Measurements from ENCODE around the gene GGT6.
"Not testable (repeated sequence)": the region's sequence is repeated elsewhere in the genome, so short reads cannot be mapped to it uniquely, and the experiment has no call there.

The GGT6 gene

GRCh38 chr17:4582101-4582501 is 21.7 kb upstream of the GGT6 start:
- peak overlapping the region; percentile 83 to 95 (median 95) for H3K27ac Mint-ChIP-seq
- peak overlapping the region in 2 of 3 experiments; percentile 86 to 92 for H3K4me3 Mint-ChIP-seq
- peaks cover 66% of the 10 kb centered on the region for H3K4me1 Mint-ChIP-seq
- H3K36me3 Mint-ChIP-seq (ENCODE audit: low read depth), result peaks cover 5% of the 10 kb centered on the region
- no peaks in the 10 kb centered on the region for H3K9me3 Mint-ChIP-seq
- H3K27me3 Mint-ChIP-seq (ENCODE audit: low read depth), result peaks cover 17% of the 10 kb centered on the region
- no peak for TF ChIP-seq CTCF (IDR thresholded peaks at IDR 0.05; ENCODE audit: unreplicated experiment in 3 of 3)

- H3K9me3 Mint-ChIP-seq, result no peaks in the 10 kb centered on the region
- no peak for TF ChIP-seq CTCF (IDR thresholded peaks at IDR 0.05; ENCODE audit: unreplicated experiment in 3 of 3)
- peak overlapping the region; percentile 65 to 78 (median 76) for H3K27ac Mint-ChIP-seq
- peak overlapping the region in 1 of 3 experiments; percentile 26 for H3K4me3 Mint-ChIP-seq
- H3K4me1 Mint-ChIP-seq, result peaks cover 62% of the 10 kb centered on the region
- H3K27me3 Mint-ChIP-seq (ENCODE audit: low read depth), result peaks cover 7% of the 10 kb centered on the region
- H3K36me3 Mint-ChIP-seq (ENCODE audit: low read depth), result no peaks in the 10 kb centered on the region
Measured at GRCh38 chr17:4580291-4580690, 19.9 kb upstream of the GGT6 start.

- Mint-ChIP-seq H3K27me3 (ENCODE audit: low read depth) (peaks cover 5% of the 10 kb centered on the region), H3K4me1 (peaks cover 66% of the 10 kb centered on the region), H3K36me3 (ENCODE audit: low read depth) (no peaks in the 10 kb centered on the region), H3K9me3 (no peaks in the 10 kb centered on the region), H3K27ac (peak overlapping the region; percentile 65 to 78 (median 76)), H3K4me3 (no peak overlapping the region)
- no peak for TF ChIP-seq CTCF (IDR thresholded peaks at IDR 0.05; ENCODE audit: unreplicated experiment in 3 of 3)
Measured at GRCh38 chr17:4579678-4580077, 19.3 kb upstream of the GGT6 start.

GRCh38 chr17:4578349-4578748 is 18.0 kb upstream of the GGT6 start:
- Mint-ChIP-seq H3K4me1 (peaks cover 68% of the 10 kb centered on the region), H3K27ac (peak overlapping the region in 2 of 3 experiments; percentile 84 to 99)
- not testable (repeated sequence) for H3K27me3 Mint-ChIP-seq (ENCODE audit: low read depth); H3K4me3 Mint-ChIP-seq; H3K36me3 Mint-ChIP-seq (ENCODE audit: low read depth); H3K9me3 Mint-ChIP-seq

GRCh38 chr17:4577386-4577993 is 17.1 kb upstream of the GGT6 start:
- peaks cover 60% of the 10 kb centered on the region for H3K4me1 Mint-ChIP-seq
- no peak for TF ChIP-seq CTCF (IDR thresholded peaks at IDR 0.05; ENCODE audit: unreplicated experiment in 3 of 3)

GRCh38 chr17:4576729-4577322 is 16.4 kb upstream of the GGT6 start:
- no peaks in the 10 kb centered on the region for H3K9me3 Mint-ChIP-seq
- no peaks in the 10 kb centered on the region for H3K27me3 Mint-ChIP-seq (ENCODE audit: low read depth)
- TF ChIP-seq CTCF (IDR thresholded peaks at IDR 0.05; ENCODE audit: unreplicated experiment in 3 of 3), result no peak
- peak overlapping the region; percentile 84 to 99 (median 98) for H3K27ac Mint-ChIP-seq
- no peaks in the 10 kb centered on the region for H3K36me3 Mint-ChIP-seq (ENCODE audit: low read depth)
- peaks cover 58% of the 10 kb centered on the region for H3K4me1 Mint-ChIP-seq
- peak overlapping the region in 1 of 3 experiments; percentile 57 for H3K4me3 Mint-ChIP-seq

More at GRCh38 chr17:4577386-4577993, 17.1 kb upstream of the GGT6 start:
- H3K36me3 Mint-ChIP-seq (ENCODE audit: low read depth), result no peaks in the 10 kb centered on the region
- no peaks in the 10 kb centered on the region for H3K27me3 Mint-ChIP-seq (ENCODE audit: low read depth)
- no peaks in the 10 kb centered on the region for H3K9me3 Mint-ChIP-seq
- peak overlapping the region; percentile 84 to 99 (median 98) for H3K27ac Mint-ChIP-seq
- peak overlapping the region in 1 of 3 experiments; percentile 27 for H3K4me3 Mint-ChIP-seq
